Liver (tissue), 9 donors: ENCODE data around the gene ADAT2. TPM values are rescaled to one million over a fixed set of nuclear protein-coding genes. Genes with fewer than 3 reads are reported as not detected.

Source experiments
- DNase-seq: peaks from one replicate; pipeline ENCODE4 v3.0.0-alpha.2; 2017; ENCODE audit warnings: low spot score
- H3K27ac ChIP-seq, 2 donors: one replicate each; pipeline ENCODE4 v1.7.0; 2013; ENCODE audit warnings: inconsistent platforms in 2 of 2, low read length in 2 of 2, control low read depth in 1 of 2, low read depth in 1 of 2, mild to moderate bottlenecking in 1 of 2
- H3K27me3 ChIP-seq, 4 donors: one replicate each; pipeline versions ENCODE4 v1.6.1 to v1.7.0; 2013; ENCODE audit warnings: low read length in 3 of 4, inconsistent platforms in 1 of 4, mild to moderate bottlenecking in 1 of 4, moderate library complexity in 1 of 4; ENCODE audit not compliant: control insufficient read depth in 4 of 4, insufficient read depth in 4 of 4
- H3K36me3 ChIP-seq, 4 donors: one replicate each; pipeline versions ENCODE4 v1.6.1 to v1.7.0; 2013; ENCODE audit warnings: low read length in 3 of 4, mild to moderate bottlenecking in 3 of 4, low read depth in 1 of 4, moderate library complexity in 1 of 4; ENCODE audit not compliant: control insufficient read depth in 4 of 4, insufficient read depth in 3 of 4
- H3K4me1 ChIP-seq, 4 donors: one replicate each; pipeline versions ENCODE4 v1.6.1 to v1.7.0; 2013; ENCODE audit warnings: low read length in 3 of 4, mild to moderate bottlenecking in 3 of 4, moderate library complexity in 1 of 4; ENCODE audit not compliant: control insufficient read depth in 4 of 4, insufficient read depth in 4 of 4
- H3K4me3 ChIP-seq, 3 donors: one replicate each; pipeline versions ENCODE4 v1.6.1 to v1.7.0; 2013; ENCODE audit warnings: low read length in 3 of 3, control low read depth in 1 of 3, low read depth in 1 of 3, mild to moderate bottlenecking in 1 of 3
- H3K9ac ChIP-seq, 2 donors: one replicate each; pipeline ENCODE4 v1.7.0; 2013; ENCODE audit warnings: low read length in 2 of 2, mild to moderate bottlenecking in 2 of 2, moderate library complexity in 2 of 2, control low read depth in 1 of 2, low read depth in 1 of 2
- H3K9me3 ChIP-seq, 4 donors: one replicate each; pipeline versions ENCODE4 v1.6.1 to v1.7.0; 2013; ENCODE audit warnings: low read length in 3 of 4; ENCODE audit not compliant: control insufficient read depth in 4 of 4
- EGR1 ChIP-seq, 2 donors: IDR thresholded peaks; 2 replicates each; pipeline ENCODE4 v1.6.1; 2016 to 2018; ENCODE audit warnings: antibody characterized with exemption in 2 of 2, low read depth in 2 of 2
- FOXA1 ChIP-seq: IDR thresholded peaks from 2 replicates; pipeline ENCODE4 v1.6.1; 2016; ENCODE audit warnings: antibody characterized with exemption
- FOXA2 ChIP-seq: IDR thresholded peaks from 2 replicates; pipeline ENCODE4 v1.6.1; 2016; ENCODE audit warnings: antibody characterized with exemption
- GABPA ChIP-seq, 2 donors: IDR thresholded peaks in 1 of 2; conservative IDR thresholded peaks in 1 of 2; 2 replicates each; pipeline ENCODE4 v1.6.1; 2016; ENCODE audit warnings: antibody characterized with exemption in 2 of 2, mild to moderate bottlenecking in 1 of 2, moderate library complexity in 1 of 2
- HNF4A ChIP-seq, 2 donors: conservative IDR thresholded peaks; 2 replicates each; pipeline ENCODE4 v1.6.1; 2016; ENCODE audit warnings: antibody characterized with exemption in 2 of 2, mild to moderate bottlenecking in 2 of 2
- HNF4G ChIP-seq: IDR thresholded peaks from 2 replicates; pipeline ENCODE4 v1.6.1; 2016; ENCODE audit warnings: antibody characterized with exemption
- JUND ChIP-seq, 2 donors: IDR thresholded peaks; 2 replicates each; pipeline ENCODE4 v1.6.1; 2016; ENCODE audit warnings: antibody characterized with exemption in 2 of 2
- NR2F2 ChIP-seq: IDR thresholded peaks from 2 replicates; pipeline ENCODE4 v1.6.1; 2016; ENCODE audit warnings: antibody characterized with exemption
- RAD21 ChIP-seq, 2 donors: IDR thresholded peaks; 2 replicates each; pipeline ENCODE4 v1.6.1; 2016; ENCODE audit warnings: antibody characterized with exemption in 2 of 2, mild to moderate bottlenecking in 2 of 2
- RXRA ChIP-seq, 2 donors: IDR thresholded peaks; 2 replicates each; pipeline ENCODE4 v1.6.1; 2017 to 2018; ENCODE audit warnings: antibody characterized with exemption in 2 of 2, mild to moderate bottlenecking in 1 of 2
- SP1 ChIP-seq: IDR thresholded peaks from 2 replicates; pipeline ENCODE4 v1.6.1; 2018; ENCODE audit warnings: antibody characterized with exemption, mild to moderate bottlenecking
- TAF1 ChIP-seq: conservative IDR thresholded peaks from 2 replicates; pipeline ENCODE4 v1.6.1; 2016; ENCODE audit warnings: antibody characterized with exemption, mild to moderate bottlenecking
- YY1 ChIP-seq: IDR thresholded peaks from 2 replicates; pipeline ENCODE4 v1.6.1; 2016; ENCODE audit warnings: antibody characterized with exemption, mild to moderate bottlenecking
- WGBS: extraction: QIAGEN DNeasy Blood & Tissue Kit; methylation state at CpG from one replicate; pipeline ENCODE4 v1.1.7; 2013; 5-methylcytosine and 5-hydroxymethylcytosine counted together
- polyA plus RNA-seq, 2 donors: library from polyadenylated mRNA; stranded (reverse) in 1 of 2; unstranded in 1 of 2; fragments of 200-250 nt in 1 of 2; fragments of >200 nt in 1 of 2; fragmentation: Nextera tagmentation in 1 of 2; extraction: Ambion mirVana in 1 of 2; gene quantifications; one replicate each; pipeline versions ENCODE4 v1.2.1 to v1.2.3, GENCODE V29; 2013 to 2015
- total RNA-seq, 2 donors: library from RNA; depleted of rRNA; stranded (reverse); fragments of >200 nt; gene quantifications; one replicate each; pipeline ENCODE4 v1.2.3, GENCODE V29; 2014
- TF ChIP-seq, protein P1 (sequence below): IDR thresholded peaks from 2 replicates; pipeline ENCODE4 v1.6.1; 2016; ENCODE audit warnings: antibody characterized with exemption
- TF ChIP-seq, protein P2 (sequence below): fragments of 150-350 bp; IDR thresholded peaks from 2 replicates; pipeline ENCODE4 v1.5.1; 2017; ENCODE audit warnings: improper control_type of control experiment, low read depth, low read length; ENCODE audit not compliant: missing input control
- TF ChIP-seq, protein P3 (sequence below): IDR thresholded peaks from 2 replicates; pipeline ENCODE4 v1.6.1; 2016; ENCODE audit warnings: antibody characterized with exemption
- TF ChIP-seq, protein P4 (sequence below): IDR thresholded peaks from 2 replicates; pipeline ENCODE4 v1.6.1; 2016; ENCODE audit warnings: antibody characterized with exemption, mild to moderate bottlenecking
- TF ChIP-seq, protein P5 (sequence below): IDR thresholded peaks from 2 replicates; pipeline ENCODE4 v1.6.1; 2016; ENCODE audit warnings: antibody characterized with exemption
- donor health status: healthy.
- donor health status: healthy.
- donor health status: healthy.
- donor health status: healthy.
- donor health status: healthy.

ADAT2 gene
- total and polyA plus RNA-seq, 4 donors, result 1.4 to 3.7 (median 2.5) TPM

DNA sequence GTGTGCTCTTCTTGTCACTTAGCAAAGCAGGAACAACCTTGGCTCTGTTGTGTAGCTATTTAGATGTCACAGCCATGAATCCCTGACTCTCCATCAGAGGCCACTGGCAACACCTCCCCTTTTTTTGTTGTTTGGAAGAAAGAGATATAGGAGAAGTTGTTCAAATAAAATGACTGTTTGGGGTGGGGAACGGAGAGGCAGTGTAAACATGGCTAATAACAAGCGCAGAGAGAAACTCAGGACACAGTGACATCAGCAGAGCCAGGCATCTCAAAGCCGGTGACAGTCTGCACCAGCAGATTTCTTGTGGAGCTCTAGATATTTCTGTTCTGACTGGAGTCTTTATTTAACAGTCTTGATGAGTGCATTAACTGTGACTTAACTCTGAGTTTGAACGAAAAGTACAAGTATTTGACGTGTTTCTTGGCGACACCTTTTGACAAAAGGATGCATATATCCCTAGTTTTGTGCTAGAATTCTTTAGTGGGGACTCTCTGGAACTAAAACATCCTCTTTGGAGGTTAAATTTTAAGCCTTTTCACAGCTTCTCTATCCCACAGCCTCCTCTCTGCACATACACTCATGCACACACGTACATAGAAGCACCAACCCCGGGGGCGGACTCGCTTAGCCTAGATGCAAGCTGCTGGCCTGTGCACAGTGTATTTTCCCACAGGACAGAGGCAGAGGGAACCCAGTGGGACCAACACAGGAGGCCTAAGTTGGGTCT, 53.8 kb downstream of the ADAT2 start:
- WGBS, result 75% methylated on average over 10 of the region's 10 CpGs
- DNase-seq, result no peak
- Histone ChIP-seq H3K27me3 (no peaks in the 10 kb centered on the region), H3K36me3 (no peaks in the 10 kb centered on the region), H3K4me1 (peaks cover 0 to 10% (median under 1%) of the 10 kb centered on the region in 4 donors), H3K4me3 (no peak overlapping the region), H3K9me3 (no peaks in the 10 kb centered on the region), H3K9ac (no peak overlapping the region), H3K27ac (peak overlapping the region; percentile 63 to 66)
- TF ChIP-seq GABPA (IDR thresholded peaks at IDR 0.05 in 1 of 2, conservative IDR thresholded peaks at IDR 0.05 in 1 of 2) (no peak), YY1 (no peak), JUND (IDR thresholded peaks at IDR 0.05) (no peak), FOXA1 (no peak), TAF1 (no peak), FOXA2 (no peak), NR2F2 (no peak), RAD21 (IDR thresholded peaks at IDR 0.05) (no peak), HNF4A (conservative IDR thresholded peaks at IDR 0.05) (no peak), SP1 (no peak), RXRA (IDR thresholded peaks at IDR 0.05) (no peak), HNF4G (no peak), EGR1 (IDR thresholded peaks at IDR 0.05; ENCODE audit: low read depth in 2 of 2) (no peak)
- TF ChIP-seq, protein P1, sequence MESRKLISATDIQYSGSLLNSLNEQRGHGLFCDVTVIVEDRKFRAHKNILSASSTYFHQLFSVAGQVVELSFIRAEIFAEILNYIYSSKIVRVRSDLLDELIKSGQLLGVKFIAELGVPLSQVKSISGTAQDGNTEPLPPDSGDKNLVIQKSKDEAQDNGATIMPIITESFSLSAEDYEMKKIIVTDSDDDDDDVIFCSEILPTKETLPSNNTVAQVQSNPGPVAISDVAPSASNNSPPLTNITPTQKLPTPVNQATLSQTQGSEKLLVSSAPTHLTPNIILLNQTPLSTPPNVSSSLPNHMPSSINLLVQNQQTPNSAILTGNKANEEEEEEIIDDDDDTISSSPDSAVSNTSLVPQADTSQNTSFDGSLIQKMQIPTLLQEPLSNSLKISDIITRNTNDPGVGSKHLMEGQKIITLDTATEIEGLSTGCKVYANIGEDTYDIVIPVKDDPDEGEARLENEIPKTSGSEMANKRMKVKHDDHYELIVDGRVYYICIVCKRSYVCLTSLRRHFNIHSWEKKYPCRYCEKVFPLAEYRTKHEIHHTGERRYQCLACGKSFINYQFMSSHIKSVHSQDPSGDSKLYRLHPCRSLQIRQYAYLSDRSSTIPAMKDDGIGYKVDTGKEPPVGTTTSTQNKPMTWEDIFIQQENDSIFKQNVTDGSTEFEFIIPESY, result no peak
- TF ChIP-seq, protein P2, sequence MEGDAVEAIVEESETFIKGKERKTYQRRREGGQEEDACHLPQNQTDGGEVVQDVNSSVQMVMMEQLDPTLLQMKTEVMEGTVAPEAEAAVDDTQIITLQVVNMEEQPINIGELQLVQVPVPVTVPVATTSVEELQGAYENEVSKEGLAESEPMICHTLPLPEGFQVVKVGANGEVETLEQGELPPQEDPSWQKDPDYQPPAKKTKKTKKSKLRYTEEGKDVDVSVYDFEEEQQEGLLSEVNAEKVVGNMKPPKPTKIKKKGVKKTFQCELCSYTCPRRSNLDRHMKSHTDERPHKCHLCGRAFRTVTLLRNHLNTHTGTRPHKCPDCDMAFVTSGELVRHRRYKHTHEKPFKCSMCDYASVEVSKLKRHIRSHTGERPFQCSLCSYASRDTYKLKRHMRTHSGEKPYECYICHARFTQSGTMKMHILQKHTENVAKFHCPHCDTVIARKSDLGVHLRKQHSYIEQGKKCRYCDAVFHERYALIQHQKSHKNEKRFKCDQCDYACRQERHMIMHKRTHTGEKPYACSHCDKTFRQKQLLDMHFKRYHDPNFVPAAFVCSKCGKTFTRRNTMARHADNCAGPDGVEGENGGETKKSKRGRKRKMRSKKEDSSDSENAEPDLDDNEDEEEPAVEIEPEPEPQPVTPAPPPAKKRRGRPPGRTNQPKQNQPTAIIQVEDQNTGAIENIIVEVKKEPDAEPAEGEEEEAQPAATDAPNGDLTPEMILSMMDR, result no peak
- TF ChIP-seq, protein P3, sequence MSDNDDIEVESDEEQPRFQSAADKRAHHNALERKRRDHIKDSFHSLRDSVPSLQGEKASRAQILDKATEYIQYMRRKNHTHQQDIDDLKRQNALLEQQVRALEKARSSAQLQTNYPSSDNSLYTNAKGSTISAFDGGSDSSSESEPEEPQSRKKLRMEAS, result no peak
- TF ChIP-seq, protein P4, sequence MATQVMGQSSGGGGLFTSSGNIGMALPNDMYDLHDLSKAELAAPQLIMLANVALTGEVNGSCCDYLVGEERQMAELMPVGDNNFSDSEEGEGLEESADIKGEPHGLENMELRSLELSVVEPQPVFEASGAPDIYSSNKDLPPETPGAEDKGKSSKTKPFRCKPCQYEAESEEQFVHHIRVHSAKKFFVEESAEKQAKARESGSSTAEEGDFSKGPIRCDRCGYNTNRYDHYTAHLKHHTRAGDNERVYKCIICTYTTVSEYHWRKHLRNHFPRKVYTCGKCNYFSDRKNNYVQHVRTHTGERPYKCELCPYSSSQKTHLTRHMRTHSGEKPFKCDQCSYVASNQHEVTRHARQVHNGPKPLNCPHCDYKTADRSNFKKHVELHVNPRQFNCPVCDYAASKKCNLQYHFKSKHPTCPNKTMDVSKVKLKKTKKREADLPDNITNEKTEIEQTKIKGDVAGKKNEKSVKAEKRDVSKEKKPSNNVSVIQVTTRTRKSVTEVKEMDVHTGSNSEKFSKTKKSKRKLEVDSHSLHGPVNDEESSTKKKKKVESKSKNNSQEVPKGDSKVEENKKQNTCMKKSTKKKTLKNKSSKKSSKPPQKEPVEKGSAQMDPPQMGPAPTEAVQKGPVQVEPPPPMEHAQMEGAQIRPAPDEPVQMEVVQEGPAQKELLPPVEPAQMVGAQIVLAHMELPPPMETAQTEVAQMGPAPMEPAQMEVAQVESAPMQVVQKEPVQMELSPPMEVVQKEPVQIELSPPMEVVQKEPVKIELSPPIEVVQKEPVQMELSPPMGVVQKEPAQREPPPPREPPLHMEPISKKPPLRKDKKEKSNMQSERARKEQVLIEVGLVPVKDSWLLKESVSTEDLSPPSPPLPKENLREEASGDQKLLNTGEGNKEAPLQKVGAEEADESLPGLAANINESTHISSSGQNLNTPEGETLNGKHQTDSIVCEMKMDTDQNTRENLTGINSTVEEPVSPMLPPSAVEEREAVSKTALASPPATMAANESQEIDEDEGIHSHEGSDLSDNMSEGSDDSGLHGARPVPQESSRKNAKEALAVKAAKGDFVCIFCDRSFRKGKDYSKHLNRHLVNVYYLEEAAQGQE, result no peak
- TF ChIP-seq, protein P5, sequence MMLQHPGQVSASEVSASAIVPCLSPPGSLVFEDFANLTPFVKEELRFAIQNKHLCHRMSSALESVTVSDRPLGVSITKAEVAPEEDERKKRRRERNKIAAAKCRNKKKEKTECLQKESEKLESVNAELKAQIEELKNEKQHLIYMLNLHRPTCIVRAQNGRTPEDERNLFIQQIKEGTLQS, result no peak
